Measurements from ENCODE around the gene LAMB4. TPM values are rescaled to one million over a fixed set of nuclear protein-coding genes. Genes with fewer than 3 reads are reported as not detected.

Gene LAMB4
- total RNA-seq, 1 experiment from 2014 or later: not detected

- Histone ChIP-seq H4K20me1 (ENCODE audit: insufficient read depth, low read depth, low read length) (no peaks in the 10 kb centered on the region), H3K4me2 (ENCODE audit: low read depth, low read length, poor library complexity, severe bottlenecking) (no peak overlapping the region), H3K36me3 (ENCODE audit: insufficient read depth, low read length) (no peaks in the 10 kb centered on the region), H3K27ac (ENCODE audit: low read length) (no peak overlapping the region), H3K9me3 (ENCODE audit: low read length) (no peaks in the 10 kb centered on the region), H2AFZ (ENCODE audit: low read length) (no peak overlapping the region), H3K9ac (ENCODE audit: low read length) (no peak overlapping the region), H3K4me1 (ENCODE audit: low read length) (no peaks in the 10 kb centered on the region), H3K9me2 (replicated peaks; ENCODE audit: insufficient read depth, low read length) (no peaks in the 10 kb centered on the region), H3K4me3 (ENCODE audit: low read length) (no peak overlapping the region), H3K27me3 (ENCODE audit: low read length) (no peaks in the 10 kb centered on the region), H3K79me2 (ENCODE audit: low read length) (no peaks in the 10 kb centered on the region)
- no peak for DNase-seq
Measured at GRCh38 chr7:107980671-107981190, 149.4 kb downstream of the LAMB4 start.

- Histone ChIP-seq H3K9me2 (replicated peaks; ENCODE audit: insufficient read depth, low read length) (no peaks in the 10 kb centered on the region), H3K4me3 (ENCODE audit: low read length) (no peak overlapping the region), H2AFZ (ENCODE audit: low read length) (no peak overlapping the region), H3K4me2 (ENCODE audit: low read depth, low read length, poor library complexity, severe bottlenecking) (no peak overlapping the region), H3K9ac (ENCODE audit: low read length) (no peak overlapping the region), H4K20me1 (ENCODE audit: insufficient read depth, low read depth, low read length) (no peaks in the 10 kb centered on the region), H3K27me3 (ENCODE audit: low read length) (no peaks in the 10 kb centered on the region), H3K27ac (ENCODE audit: low read length) (no peak overlapping the region), H3K9me3 (ENCODE audit: low read length) (no peaks in the 10 kb centered on the region), H3K4me1 (ENCODE audit: low read length) (no peaks in the 10 kb centered on the region), H3K79me2 (ENCODE audit: low read length) (no peaks in the 10 kb centered on the region), H3K36me3 (ENCODE audit: insufficient read depth, low read length) (no peaks in the 10 kb centered on the region)
- no peak for DNase-seq
Measured at GRCh38 chr7:107980171-107980570, 150.0 kb downstream of the LAMB4 start.

- no peak overlapping the region for H2AFZ ChIP-seq (ENCODE audit: low read length)
Measured at GRCh38 chr7:107978815-107979408, 151.2 kb downstream of the LAMB4 start.

GRCh38 chr7:107977048-107977447, 153.1 kb downstream of the LAMB4 start:
- Histone ChIP-seq H3K4me1 (ENCODE audit: low read length) (no peaks in the 10 kb centered on the region), H3K9me2 (replicated peaks; ENCODE audit: insufficient read depth, low read length) (no peaks in the 10 kb centered on the region), H3K9ac (ENCODE audit: low read length) (no peak overlapping the region), H3K27ac (ENCODE audit: low read length) (no peak overlapping the region), H3K4me2 (ENCODE audit: low read depth, low read length, poor library complexity, severe bottlenecking) (no peak overlapping the region), H2AFZ (ENCODE audit: low read length) (no peak overlapping the region), H3K9me3 (ENCODE audit: low read length) (no peaks in the 10 kb centered on the region), H4K20me1 (ENCODE audit: insufficient read depth, low read depth, low read length) (no peaks in the 10 kb centered on the region), H3K4me3 (ENCODE audit: low read length) (no peak overlapping the region), H3K79me2 (ENCODE audit: low read length) (no peaks in the 10 kb centered on the region), H3K36me3 (ENCODE audit: insufficient read depth, low read length) (no peaks in the 10 kb centered on the region), H3K27me3 (ENCODE audit: low read length) (no peaks in the 10 kb centered on the region)
- no peak for DNase-seq

More at GRCh38 chr7:107978815-107979408, 151.2 kb downstream of the LAMB4 start:
- Histone ChIP-seq H3K79me2 (ENCODE audit: low read length) (no peaks in the 10 kb centered on the region), H3K4me3 (ENCODE audit: low read length) (no peak overlapping the region), H4K20me1 (ENCODE audit: insufficient read depth, low read depth, low read length) (no peaks in the 10 kb centered on the region), H3K9me3 (ENCODE audit: low read length) (no peaks in the 10 kb centered on the region), H3K9me2 (replicated peaks; ENCODE audit: insufficient read depth, low read length) (no peaks in the 10 kb centered on the region), H3K27me3 (ENCODE audit: low read length) (no peaks in the 10 kb centered on the region), H3K4me2 (ENCODE audit: low read depth, low read length, poor library complexity, severe bottlenecking) (no peak overlapping the region), H3K9ac (ENCODE audit: low read length) (no peak overlapping the region), H3K27ac (ENCODE audit: low read length) (no peak overlapping the region), H3K36me3 (ENCODE audit: insufficient read depth, low read length) (no peaks in the 10 kb centered on the region), H3K4me1 (ENCODE audit: low read length) (no peaks in the 10 kb centered on the region)
- no peak for DNase-seq

GRCh38 chr7:107976620-107977019, 153.5 kb downstream of the LAMB4 start:
- no peak overlapping the region for H3K27ac ChIP-seq (ENCODE audit: low read length)
- no peaks in the 10 kb centered on the region for H3K9me2 ChIP-seq (replicated peaks; ENCODE audit: insufficient read depth, low read length)
- no peaks in the 10 kb centered on the region for H3K9me3 ChIP-seq (ENCODE audit: low read length)
- H3K9ac ChIP-seq (ENCODE audit: low read length): no peak overlapping the region
- DNase-seq: no peak
- no peak overlapping the region for H3K4me3 ChIP-seq (ENCODE audit: low read length)
- H3K4me2 ChIP-seq (ENCODE audit: low read depth, low read length, poor library complexity, severe bottlenecking): no peak overlapping the region
- H3K79me2 ChIP-seq (ENCODE audit: low read length): no peaks in the 10 kb centered on the region
- H3K36me3 ChIP-seq (ENCODE audit: insufficient read depth, low read length): no peaks in the 10 kb centered on the region
- H2AFZ ChIP-seq (ENCODE audit: low read length): no peak overlapping the region
- no peaks in the 10 kb centered on the region for H3K4me1 ChIP-seq (ENCODE audit: low read length)
- no peaks in the 10 kb centered on the region for H3K27me3 ChIP-seq (ENCODE audit: low read length)
- H4K20me1 ChIP-seq (ENCODE audit: insufficient read depth, low read depth, low read length): no peaks in the 10 kb centered on the region

GRCh38 chr7:107975394-107976013, 154.7 kb downstream of the LAMB4 start:
- no peaks in the 10 kb centered on the region for H3K9me3 ChIP-seq (ENCODE audit: low read length)
- no peak overlapping the region for H3K4me3 ChIP-seq (ENCODE audit: low read length)
- H2AFZ ChIP-seq (ENCODE audit: low read length): no peak overlapping the region
- H4K20me1 ChIP-seq (ENCODE audit: insufficient read depth, low read depth, low read length): no peaks in the 10 kb centered on the region
- no peaks in the 10 kb centered on the region for H3K27me3 ChIP-seq (ENCODE audit: low read length)
- DNase-seq: no peak
- no peaks in the 10 kb centered on the region for H3K4me1 ChIP-seq (ENCODE audit: low read length)
- H3K79me2 ChIP-seq (ENCODE audit: low read length): no peaks in the 10 kb centered on the region
- no peaks in the 10 kb centered on the region for H3K36me3 ChIP-seq (ENCODE audit: insufficient read depth, low read length)
- no peak overlapping the region for H3K4me2 ChIP-seq (ENCODE audit: low read depth, low read length, poor library complexity, severe bottlenecking)
- no peak overlapping the region for H3K9ac ChIP-seq (ENCODE audit: low read length)
- H3K27ac ChIP-seq (ENCODE audit: low read length): no peak overlapping the region
- H3K9me2 ChIP-seq (replicated peaks; ENCODE audit: insufficient read depth, low read length): no peaks in the 10 kb centered on the region

GRCh38 chr7:107973861-107974260, 156.3 kb downstream of the LAMB4 start:
- Histone ChIP-seq H3K4me1 (ENCODE audit: low read length) (no peaks in the 10 kb centered on the region), H3K36me3 (ENCODE audit: insufficient read depth, low read length) (no peaks in the 10 kb centered on the region), H3K27me3 (ENCODE audit: low read length) (no peaks in the 10 kb centered on the region), H3K4me3 (ENCODE audit: low read length) (no peak overlapping the region), H3K27ac (ENCODE audit: low read length) (no peak overlapping the region), H3K9ac (ENCODE audit: low read length) (no peak overlapping the region), H3K9me2 (replicated peaks; ENCODE audit: insufficient read depth, low read length) (no peaks in the 10 kb centered on the region), H3K79me2 (ENCODE audit: low read length) (no peaks in the 10 kb centered on the region), H3K4me2 (ENCODE audit: low read depth, low read length, poor library complexity, severe bottlenecking) (no peak overlapping the region), H3K9me3 (ENCODE audit: low read length) (no peaks in the 10 kb centered on the region), H2AFZ (ENCODE audit: low read length) (no peak overlapping the region), H4K20me1 (ENCODE audit: insufficient read depth, low read depth, low read length) (no peaks in the 10 kb centered on the region)
- DNase-seq: no peak
